Stimulated activated memory B cell treated with anti-CD40 and anti-IgM and Interleukin-4, amounts not matched to agents 10 μg/mL and 1 μg/mL and 100 μg/mL, for 72 hours (primary cell): ENCODE measurements around the gene CD19.
"Not testable (repeated sequence)": the region's sequence is repeated elsewhere in the genome, so short reads cannot be mapped to it uniquely, and the experiment has no call there.

Source experiments
- ATAC-seq: fragments of 150-1000 bp; cut with Tn5 transposase; 2 replicates; pipeline ENCODE4 v1.10.0; 2021
- H3K27ac Mint-ChIP-seq: one replicate; pipeline ENCODE4 v1.8.0; 2022; ENCODE audit warnings: mild to moderate bottlenecking, mixed read lengths
- H3K27me3 Mint-ChIP-seq: one replicate; pipeline ENCODE4 v1.8.0; 2022; ENCODE audit warnings: mixed read lengths
- H3K36me3 Mint-ChIP-seq: one replicate; pipeline ENCODE4 v1.8.0; 2022; ENCODE audit warnings: mixed read lengths
- H3K4me1 Mint-ChIP-seq: one replicate; pipeline ENCODE4 v1.8.0; 2022; ENCODE audit warnings: mixed read lengths
- H3K4me3 Mint-ChIP-seq: one replicate; pipeline ENCODE4 v1.8.0; 2022; ENCODE audit warnings: mild to moderate bottlenecking, moderate library complexity, mixed read lengths
- H3K9me3 Mint-ChIP-seq: one replicate; pipeline ENCODE4 v1.8.0; 2022; ENCODE audit warnings: mixed read lengths

CD19 gene

GRCh38 chr16:28931801-28932225 lies at the start of gene CD19:
TSS of gene CD19 (plus strand) at chr16:28931971. CDS start at chr16:28932001, 30 bp downstream.
- H3K27me3 Mint-ChIP-seq, result no peaks in the 10 kb centered on the region
- H3K36me3 Mint-ChIP-seq, result peaks cover 47% of the 10 kb centered on the region
- H3K4me3 Mint-ChIP-seq, result peak within 1 kb of the TSS; percentile 98

DNA sequence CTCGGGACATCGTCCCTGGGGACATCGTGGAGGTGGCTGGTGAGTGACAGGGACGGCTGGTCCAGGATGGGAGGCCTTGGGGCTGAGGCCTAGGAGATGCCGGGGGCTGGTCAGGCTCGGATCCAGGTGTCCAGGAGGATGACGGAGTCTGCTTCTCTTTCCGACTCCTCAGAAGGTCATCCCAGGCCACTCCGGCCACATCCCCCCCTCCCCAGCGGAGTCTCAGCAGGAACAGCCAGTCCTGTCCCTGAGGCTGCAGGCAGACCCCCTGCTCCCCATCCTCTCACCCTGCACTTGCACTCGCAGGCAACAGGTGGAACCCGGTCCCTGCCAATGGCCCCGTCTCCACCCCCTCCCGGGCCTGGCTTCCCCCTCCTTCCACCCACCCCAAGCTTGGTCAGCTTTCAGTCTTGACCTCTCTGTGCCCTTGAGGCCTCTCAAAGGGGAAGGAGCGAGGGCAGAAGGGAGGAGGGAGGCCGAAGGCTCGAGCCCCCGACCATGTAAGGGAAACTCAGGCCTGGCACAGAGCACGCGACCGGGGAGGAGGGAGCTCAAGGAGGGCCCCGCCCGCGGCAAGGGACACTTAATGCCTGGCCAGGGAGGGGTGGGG lies 49.1 kb upstream of the CD19 start:
- Mint-ChIP-seq H3K27me3 (peaks cover 21% of the 10 kb centered on the region), H3K27ac (no peak overlapping the region), H3K4me3 (no peak overlapping the region), H3K36me3 (no peaks in the 10 kb centered on the region), H3K9me3 (no peaks in the 10 kb centered on the region), H3K4me1 (peaks cover 24% of the 10 kb centered on the region)
- ATAC-seq, result no peak

More at GRCh38 chr16:28931801-28932225, at the start of gene CD19:
- Mint-ChIP-seq H3K4me1 (peaks cover 62% of the 10 kb centered on the region), H3K9me3 (no peaks in the 10 kb centered on the region), H3K27ac (peak within 1 kb of the TSS; percentile 94)
- peak; percentile 84 for ATAC-seq

GRCh38 chr16:28883221-28883996 lies 48.4 kb upstream of the CD19 start:
- H3K9me3 Mint-ChIP-seq, result no peaks in the 10 kb centered on the region
- H3K36me3 Mint-ChIP-seq, result no peaks in the 10 kb centered on the region
- H3K4me1 Mint-ChIP-seq, result peaks cover 19% of the 10 kb centered on the region
- no peak overlapping the region for H3K27ac Mint-ChIP-seq
- ATAC-seq, result no peak
- H3K4me3 Mint-ChIP-seq, result no peak overlapping the region
- peaks cover 21% of the 10 kb centered on the region for H3K27me3 Mint-ChIP-seq

- Mint-ChIP-seq H3K4me3 (no peak overlapping the region), H3K36me3 (no peaks in the 10 kb centered on the region), H3K27ac (no peak overlapping the region), H3K9me3 (no peaks in the 10 kb centered on the region), H3K4me1 (peaks cover 13% of the 10 kb centered on the region), H3K27me3 (peaks cover 21% of the 10 kb centered on the region)
- no peak for ATAC-seq
Measured at GRCh38 chr16:28884045-28884444, 47.7 kb upstream of the CD19 start.

- no peak overlapping the region for H3K4me3 Mint-ChIP-seq
- no peaks in the 10 kb centered on the region for H3K9me3 Mint-ChIP-seq
- H3K4me1 Mint-ChIP-seq, result no peaks in the 10 kb centered on the region
- no peak overlapping the region for H3K27ac Mint-ChIP-seq
- H3K27me3 Mint-ChIP-seq, result peaks cover 10% of the 10 kb centered on the region
- H3K36me3 Mint-ChIP-seq, result no peaks in the 10 kb centered on the region
- ATAC-seq, result no peak
Measured at GRCh38 chr16:28886945-28887344, 44.8 kb upstream of the CD19 start.

DNA sequence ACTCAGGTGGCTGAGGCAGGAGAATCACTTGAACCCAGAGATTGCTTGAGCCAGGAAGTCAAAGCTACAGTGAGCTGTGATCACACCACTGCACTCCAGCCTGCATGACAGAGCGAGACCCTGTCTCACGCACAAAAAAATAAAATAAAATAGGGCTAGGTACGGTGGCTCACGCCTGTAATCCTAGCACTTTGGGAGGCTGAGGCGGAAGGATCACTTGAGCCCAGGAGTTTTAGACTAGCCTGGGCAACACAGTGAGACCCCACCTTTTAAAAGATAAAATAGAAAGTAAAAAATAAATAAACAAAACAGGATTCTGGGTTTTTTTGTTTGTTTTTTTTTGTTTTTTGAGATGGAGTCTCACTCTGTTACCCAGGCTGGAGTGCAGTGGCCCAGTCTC lies 41.4 kb upstream of the CD19 start:
- not testable (repeated sequence) for ATAC-seq, H3K27me3 Mint-ChIP-seq

DNA sequence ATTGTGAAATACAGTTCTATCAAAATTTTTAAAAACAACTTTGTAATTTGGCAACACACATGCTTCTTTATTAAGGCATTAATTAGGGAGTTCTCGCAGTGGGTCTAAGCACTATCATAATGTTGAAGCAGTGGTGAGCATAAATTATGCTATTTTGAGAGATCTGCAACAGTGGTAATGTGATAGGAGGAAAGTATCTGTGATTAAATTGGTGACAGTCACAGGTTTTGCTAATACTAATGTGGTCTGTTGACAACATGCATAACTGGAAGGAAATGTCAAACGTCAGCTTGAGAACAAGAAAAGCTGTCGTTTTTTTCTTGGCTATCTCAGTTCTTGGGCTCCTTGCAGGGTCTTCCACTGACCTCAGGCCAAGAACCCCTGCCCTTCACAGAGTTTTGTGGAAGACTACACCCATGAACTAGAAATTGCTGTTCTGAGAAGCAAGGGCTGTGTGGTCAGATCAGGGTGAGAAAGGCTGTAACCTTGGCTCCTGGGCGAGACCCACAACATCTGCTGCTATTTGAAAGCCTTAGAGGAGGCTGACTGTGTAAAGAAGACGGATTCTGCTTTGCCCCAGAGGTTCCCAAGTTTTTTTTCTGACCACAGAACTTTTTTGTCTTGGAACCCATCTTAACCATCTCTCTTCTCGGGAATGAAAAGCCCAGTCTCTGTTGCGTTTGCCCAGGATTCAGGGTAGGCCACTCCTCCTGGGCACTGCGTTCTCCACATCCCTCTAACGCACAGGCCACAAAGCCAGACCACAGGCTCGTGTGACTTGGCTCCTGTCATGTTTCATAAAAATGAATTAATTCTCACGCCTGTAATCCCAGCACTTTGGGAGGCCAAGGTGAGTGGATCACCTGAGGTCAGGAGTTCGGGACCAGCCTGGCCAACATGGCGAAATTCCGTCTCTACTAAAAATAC lies 39.5 kb upstream of the CD19 start:
- Mint-ChIP-seq H3K27ac (no peak overlapping the region), H3K36me3 (no peaks in the 10 kb centered on the region), H3K27me3 (no peaks in the 10 kb centered on the region), H3K9me3 (no peaks in the 10 kb centered on the region), H3K4me3 (no peak overlapping the region), H3K4me1 (peaks cover 5% of the 10 kb centered on the region)
- no peak for ATAC-seq

More for the DNA sequence above, 41.4 kb upstream of the CD19 start:
- H3K4me1 Mint-ChIP-seq, H3K4me3 Mint-ChIP-seq, H3K9me3 Mint-ChIP-seq, H3K27ac Mint-ChIP-seq, H3K36me3 Mint-ChIP-seq: not testable (repeated sequence)

DNA sequence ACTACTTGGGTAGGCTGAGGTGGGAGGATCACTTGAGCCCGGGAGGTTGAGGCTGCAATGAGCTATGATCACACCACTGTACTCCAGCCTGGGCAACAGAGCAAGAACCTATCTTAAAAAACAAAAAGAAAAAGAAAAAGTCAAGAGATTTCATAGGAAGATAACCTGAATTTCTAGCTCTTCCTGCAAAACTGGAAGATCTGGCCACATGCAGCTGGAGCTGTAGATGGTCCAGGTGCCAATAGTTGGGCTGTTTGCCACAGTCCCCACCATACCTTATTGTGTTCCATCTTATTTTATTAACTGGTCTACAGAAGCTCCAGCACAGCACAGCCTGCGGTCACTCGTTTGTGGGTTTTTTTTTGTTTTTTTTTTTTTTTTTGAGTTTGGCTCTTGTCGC lies 38.5 kb upstream of the CD19 start:
- Mint-ChIP-seq H3K27me3 (no peaks in the 10 kb centered on the region), H3K4me1 (peaks cover 5% of the 10 kb centered on the region), H3K27ac (no peak overlapping the region), H3K36me3 (no peaks in the 10 kb centered on the region), H3K9me3 (no peaks in the 10 kb centered on the region), H3K4me3 (no peak overlapping the region)
- no peak for ATAC-seq

DNA sequence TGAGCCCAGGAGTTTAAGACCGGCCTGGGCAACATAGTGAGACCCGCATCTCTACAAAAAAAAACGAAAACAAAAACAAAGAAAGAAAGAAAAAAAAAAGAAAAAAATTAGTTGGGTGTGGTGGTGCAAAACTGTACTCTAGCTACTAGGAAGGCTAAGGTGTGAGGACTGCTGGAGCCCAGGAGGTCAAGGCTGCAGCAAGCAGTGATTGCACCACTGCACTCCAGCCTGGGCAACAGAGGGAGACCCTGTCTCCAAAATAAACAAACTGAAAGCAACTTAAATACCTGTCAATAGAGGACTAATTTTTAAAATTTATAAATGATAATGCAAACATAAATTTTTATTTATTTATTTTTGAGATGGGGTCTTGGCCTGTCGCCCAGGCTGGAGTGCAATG lies 36.2 kb upstream of the CD19 start:
- no peak for ATAC-seq
- Mint-ChIP-seq H3K27ac (no peak overlapping the region), H3K4me3 (no peak overlapping the region), H3K4me1 (peaks cover 5% of the 10 kb centered on the region), H3K27me3 (no peaks in the 10 kb centered on the region), H3K36me3 (no peaks in the 10 kb centered on the region), H3K9me3 (no peaks in the 10 kb centered on the region)

- Mint-ChIP-seq H3K36me3 (no peaks in the 10 kb centered on the region), H3K27ac (no peak overlapping the region), H3K9me3 (no peaks in the 10 kb centered on the region), H3K4me3 (no peak overlapping the region), H3K27me3 (no peaks in the 10 kb centered on the region), H3K4me1 (peaks cover 13% of the 10 kb centered on the region)
- no peak for ATAC-seq
Measured at GRCh38 chr16:28897826-28898225, 33.9 kb upstream of the CD19 start.

DNA sequence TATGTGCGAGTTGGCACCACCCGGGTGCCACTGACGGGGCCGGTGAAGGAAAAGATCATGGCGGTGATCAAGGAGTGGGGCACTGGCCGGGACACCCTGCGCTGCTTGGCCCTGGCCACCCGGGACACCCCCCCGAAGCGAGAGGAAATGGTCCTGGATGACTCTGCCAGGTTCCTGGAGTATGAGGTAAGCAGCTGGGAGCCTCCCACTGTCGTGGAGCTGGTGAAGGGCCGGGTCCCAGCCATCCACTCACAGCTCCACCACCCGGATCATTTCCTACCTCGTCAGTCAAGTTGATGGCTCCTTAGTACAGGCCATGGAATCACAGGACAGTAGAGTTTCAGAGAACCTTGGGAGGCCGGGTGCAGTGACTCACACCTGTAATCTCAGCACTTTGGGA lies 33.5 kb upstream of the CD19 start:
- Mint-ChIP-seq H3K36me3 (no peaks in the 10 kb centered on the region), H3K4me1 (peaks cover 17% of the 10 kb centered on the region), H3K9me3 (no peaks in the 10 kb centered on the region), H3K4me3 (no peak overlapping the region), H3K27me3 (no peaks in the 10 kb centered on the region), H3K27ac (no peak overlapping the region)
- ATAC-seq, result no peak

- H3K9me3 Mint-ChIP-seq, result no peaks in the 10 kb centered on the region
- no peak overlapping the region for H3K4me3 Mint-ChIP-seq
- H3K27me3 Mint-ChIP-seq, result no peaks in the 10 kb centered on the region
- no peak overlapping the region for H3K27ac Mint-ChIP-seq
- H3K4me1 Mint-ChIP-seq, result peaks cover 24% of the 10 kb centered on the region
- no peak for ATAC-seq
- H3K36me3 Mint-ChIP-seq, result peaks cover under 1% of the 10 kb centered on the region
Measured at GRCh38 chr16:28898942-28899341, 32.8 kb upstream of the CD19 start.

DNA sequence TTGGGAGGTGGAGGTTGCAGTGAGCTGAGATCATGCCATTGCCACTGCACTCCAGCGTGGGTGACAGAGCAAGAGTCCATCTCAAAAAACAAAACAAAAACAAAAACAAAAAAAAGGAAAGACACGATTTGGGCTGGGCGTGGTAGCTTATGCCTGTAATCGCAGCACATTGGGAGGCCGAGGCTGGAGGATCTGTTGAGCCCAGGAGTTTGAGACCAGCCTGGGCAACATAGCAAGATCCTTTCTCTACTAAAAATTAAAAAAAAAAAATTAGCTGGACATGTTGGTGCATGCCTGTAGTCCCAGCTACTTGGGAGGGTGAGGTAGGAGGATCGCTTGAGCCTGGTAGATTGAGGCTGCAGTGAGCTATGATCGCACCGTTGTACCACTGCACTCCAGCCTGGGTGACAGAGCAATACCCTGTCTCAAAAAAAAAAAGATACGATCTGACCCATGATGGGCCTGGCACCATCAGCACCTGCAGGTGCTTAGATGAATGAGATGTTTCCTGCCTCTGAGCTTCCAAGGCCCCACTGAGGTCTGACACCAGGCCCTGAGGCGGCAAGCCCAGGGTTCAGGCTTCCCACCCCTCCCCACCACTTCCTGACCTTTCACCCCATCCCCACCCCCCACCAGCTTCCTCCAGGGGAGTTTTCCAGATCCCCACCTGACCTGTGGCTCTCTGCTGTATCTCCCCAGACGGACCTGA lies 31.7 kb upstream of the CD19 start:
- no peaks in the 10 kb centered on the region for H3K27me3 Mint-ChIP-seq
- H3K4me3 Mint-ChIP-seq, result no peak overlapping the region
- peaks cover 30% of the 10 kb centered on the region for H3K4me1 Mint-ChIP-seq
- no peak overlapping the region for H3K27ac Mint-ChIP-seq
- peaks cover 5% of the 10 kb centered on the region for H3K36me3 Mint-ChIP-seq
- no peaks in the 10 kb centered on the region for H3K9me3 Mint-ChIP-seq
- ATAC-seq, result no peak

DNA sequence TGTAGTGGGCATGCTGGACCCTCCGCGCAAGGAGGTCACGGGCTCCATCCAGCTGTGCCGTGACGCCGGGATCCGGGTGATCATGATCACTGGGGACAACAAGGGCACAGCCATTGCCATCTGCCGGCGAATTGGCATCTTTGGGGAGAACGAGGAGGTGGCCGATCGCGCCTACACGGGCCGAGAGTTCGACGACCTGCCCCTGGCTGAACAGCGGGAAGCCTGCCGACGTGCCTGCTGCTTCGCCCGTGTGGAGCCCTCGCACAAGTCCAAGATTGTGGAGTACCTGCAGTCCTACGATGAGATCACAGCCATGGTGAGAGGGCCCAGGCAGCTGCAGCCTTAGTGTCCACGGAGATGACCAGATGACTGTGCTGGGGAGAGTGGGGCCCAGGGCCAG lies 31.2 kb upstream of the CD19 start:
- no peak overlapping the region for H3K27ac Mint-ChIP-seq
- H3K9me3 Mint-ChIP-seq, result no peaks in the 10 kb centered on the region
- peaks cover 30% of the 10 kb centered on the region for H3K4me1 Mint-ChIP-seq
- peaks cover 5% of the 10 kb centered on the region for H3K36me3 Mint-ChIP-seq
- no peak for ATAC-seq
- H3K4me3 Mint-ChIP-seq, result no peak overlapping the region
- no peaks in the 10 kb centered on the region for H3K27me3 Mint-ChIP-seq

- H3K27ac Mint-ChIP-seq, result peak overlapping the region; percentile 55
- no peak overlapping the region for H3K4me3 Mint-ChIP-seq
- no peaks in the 10 kb centered on the region for H3K9me3 Mint-ChIP-seq
- H3K36me3 Mint-ChIP-seq, result peaks cover 13% of the 10 kb centered on the region
- ATAC-seq, result peak; percentile 31
- peaks cover 25% of the 10 kb centered on the region for H3K4me1 Mint-ChIP-seq
- H3K27me3 Mint-ChIP-seq, result no peaks in the 10 kb centered on the region
Measured at GRCh38 chr16:28901862-28902261, 29.9 kb upstream of the CD19 start.
